ENCODE results near the gene TYRO3.

Gene TYRO3

GRCh38 chr15:41605566-41605965, 46.6 kb downstream of the TYRO3 start:
- no peak for DNase-seq (ENCODE audit: low read depth)

GRCh38 chr15:41606997-41607396, 48.0 kb downstream of the TYRO3 start:
- DNase-seq (ENCODE audit: low read depth): no peak

GRCh38 chr15:41609123-41609522, 50.1 kb downstream of the TYRO3 start:
- DNase-seq (ENCODE audit: low read depth): no peak

- DNase-seq (ENCODE audit: low read depth): no peak
Measured at GRCh38 chr15:41610048-41610447, 51.0 kb downstream of the TYRO3 start.

GRCh38 chr15:41620536-41621199, 61.7 kb downstream of the TYRO3 start:
- DNase-seq (ENCODE audit: low read depth): no peak

GRCh38 chr15:41621200-41622193, 62.5 kb downstream of the TYRO3 start:
- DNase-seq (ENCODE audit: low read depth): peak; percentile 57

- DNase-seq (ENCODE audit: low read depth): no peak
Measured at GRCh38 chr15:41622901-41623300, 63.9 kb downstream of the TYRO3 start.

GRCh38 chr15:41627203-41627602, 68.2 kb downstream of the TYRO3 start:
- no peak for DNase-seq (ENCODE audit: low read depth)

GRCh38 chr15:41629463-41629862, 70.5 kb downstream of the TYRO3 start:
- no peak for DNase-seq (ENCODE audit: low read depth)

- DNase-seq (ENCODE audit: low read depth): no peak
Measured at GRCh38 chr15:41629883-41630282, 70.9 kb downstream of the TYRO3 start.

GRCh38 chr15:41630616-41631217, 71.7 kb downstream of the TYRO3 start:
- DNase-seq (ENCODE audit: low read depth): no peak

GRCh38 chr15:41631880-41632470, 73.0 kb downstream of the TYRO3 start:
- no peak for DNase-seq (ENCODE audit: low read depth)

Measured in stimulated activated CD8-positive, alpha-beta memory T cell treated with anti-CD3 and anti-CD28 coated beads, Interleukin-12 subunit alpha, Interleukin-12 subunit beta, amount 100 ng/mL, for 1 hour (primary cell).